K562 (cell line): ENCODE results near the gene SPG21. TPM values are rescaled to one million over a fixed set of nuclear protein-coding genes. Genes with fewer than 3 reads are reported as not detected.
A peak's percentile ranks its signal among the peaks of the same experiment; 100 is the strongest.

Source experiments
- CAMTA2 ChIP-seq: fragments of 250-450 bp; sonication (Bioruptor Pico); conservative IDR thresholded peaks from 2 replicates; pipeline ENCODE4 v1.5.1; 2022
- EP400 ChIP-seq: fragments of 450-650 bp; IDR thresholded peaks from 2 replicates; pipeline ENCODE4 v1.6.1; 2017; ENCODE audit warnings: antibody characterized with exemption, mild to moderate bottlenecking, moderate library complexity
- HMG20A ChIP-seq: fragments of 450-650 bp; formaldehyde crosslinking; conservative IDR thresholded peaks from 2 replicates; pipeline ENCODE4 v1.4.0; 2020; ENCODE audit warnings: mild to moderate bottlenecking, mixed read lengths
- IFI16 ChIP-seq: fragments of 250-450 bp; sonication (Bioruptor Pico); IDR thresholded peaks from 2 replicates; pipeline ENCODE4 v2.1.2; 2022; ENCODE audit warnings: mild to moderate bottlenecking, inconsistent platforms
- KAT8 ChIP-seq: fragments of 450-650 bp; IDR thresholded peaks from 2 replicates; pipeline ENCODE4 v1.6.1; 2016; ENCODE audit warnings: low read depth, mild to moderate bottlenecking
- TCF7 ChIP-seq: sonication (generic); IDR thresholded peaks from 2 replicates; pipeline ENCODE4 v1.6.1; 2016; ENCODE audit warnings: antibody characterized with exemption, borderline replicate concordance
- ZBTB49 ChIP-seq: sonication (generic); formaldehyde crosslinking; IDR thresholded peaks from 2 replicates; pipeline ENCODE4 v1.8.0; 2022; ENCODE audit warnings: missing genetic modification reagents, mild to moderate bottlenecking, borderline replicate concordance
- ZKSCAN1 ChIP-seq: fragments of 150-350 bp; IDR thresholded peaks from 2 replicates; pipeline ENCODE4 v1.6.1; 2016; ENCODE audit warnings: low read depth, low read length
- ZNF197 ChIP-seq: fragments of 200-800 bp; sonication (Bioruptor generic); IDR thresholded peaks from 2 replicates; pipeline ENCODE4 v1.6.1; 2016; ENCODE audit warnings: low read depth, missing genetic modification characterization, missing compliant biosample characterization
- ZNF354B ChIP-seq: fragments of 250-450 bp; sonication (Bioruptor Pico); IDR thresholded peaks from 2 replicates; pipeline ENCODE4 v1.4.0; 2020
- ZNF407 ChIP-seq: fragments of 450-650 bp; IDR thresholded peaks from 2 replicates; pipeline ENCODE4 v1.6.1; 2016; ENCODE audit warnings: low read depth
- ZNF444 ChIP-seq: fragments of 250-450 bp; sonication (Bioruptor Pico); IDR thresholded peaks from 2 replicates; pipeline ENCODE4 v1.4.0; 2020; ENCODE audit warnings: mild to moderate bottlenecking, moderate library complexity
- polyA plus RNA-seq, 8 experiments: library from polyadenylated mRNA; depleted of rRNA in 4 of 8; stranded (reverse) in 5 of 8; unstranded in 3 of 8; fragments of >200 nt; fragmentation: Nextera tagmentation in 2 of 8; fragmentation: Illumina TruSeq in 1 of 8; extraction: Ambion mirVana in 2 of 8; extraction: Trizol in 1 of 8; gene quantifications; 2 replicates each; pipeline versions ENCODE4 v1.2.1 to v1.2.3, GENCODE V29; 2011 to 2014; ENCODE audit warnings: inconsistent platforms in 1 of 8, missing spikeins in 1 of 8
- total RNA-seq, 7 experiments: library from RNA; depleted of rRNA in 6 of 7; stranded (reverse); fragments of >200 nt in 6 of 7; fragmentation: Illumina TruSeq in 2 of 7; extraction: Trizol in 2 of 7; gene quantifications; 2 replicates each; pipeline versions ENCODE4 v1.2.1 to v1.2.3, GENCODE V29; 2011 to 2021; ENCODE audit warnings: low replicate concordance in 1 of 7
- TF ChIP-seq, protein P1 (sequence below): fragments of 450-650 bp; formaldehyde crosslinking; IDR thresholded peaks from 2 replicates; pipeline ENCODE4 v1.4.0; 2020; ENCODE audit warnings: mild to moderate bottlenecking, moderate library complexity
- TF ChIP-seq, protein P2 (sequence below): fragments of 250-450 bp; sonication (Bioruptor Pico); IDR thresholded peaks from 2 replicates; pipeline ENCODE4 v1.4.0; 2020

SPG21 gene
- total and polyA plus RNA-seq, 9 of the 15 experiments (the other 6 are each of a cell fraction or from before 2014, with no cell fraction given): 22.8 to 98.8 (median 65.1) TPM

GRCh38 chr15:65028921-65029735 lies 39.4 kb upstream of the SPG21 start, which contains the start of gene MTFMT (continued):
- TF ChIP-seq IFI16 (CRISPR knock-in tag) (no peak), KAT8 (no peak), ZKSCAN1 (no peak), ZNF354B (CRISPR knock-in tag) (no peak), TCF7 (no peak), ZNF197 (no peak), CAMTA2 (CRISPR knock-in tag) (no peak), ZNF407 (no peak), ZBTB49 (CRISPR knock-in tag) (no peak), EP400 (peak; percentile 58; the same call in 1 of the 2 replicates), HMG20A (CRISPR knock-in tag) (no peak), ZNF444 (no peak)
- TF ChIP-seq, protein P1, sequence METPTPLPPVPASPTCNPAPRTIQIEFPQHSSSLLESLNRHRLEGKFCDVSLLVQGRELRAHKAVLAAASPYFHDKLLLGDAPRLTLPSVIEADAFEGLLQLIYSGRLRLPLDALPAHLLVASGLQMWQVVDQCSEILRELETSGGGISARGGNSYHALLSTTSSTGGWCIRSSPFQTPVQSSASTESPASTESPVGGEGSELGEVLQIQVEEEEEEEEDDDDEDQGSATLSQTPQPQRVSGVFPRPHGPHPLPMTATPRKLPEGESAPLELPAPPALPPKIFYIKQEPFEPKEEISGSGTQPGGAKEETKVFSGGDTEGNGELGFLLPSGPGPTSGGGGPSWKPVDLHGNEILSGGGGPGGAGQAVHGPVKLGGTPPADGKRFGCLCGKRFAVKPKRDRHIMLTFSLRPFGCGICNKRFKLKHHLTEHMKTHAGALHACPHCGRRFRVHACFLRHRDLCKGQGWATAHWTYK (CRISPR knock-in tag): no peak
- TF ChIP-seq, protein P2, sequence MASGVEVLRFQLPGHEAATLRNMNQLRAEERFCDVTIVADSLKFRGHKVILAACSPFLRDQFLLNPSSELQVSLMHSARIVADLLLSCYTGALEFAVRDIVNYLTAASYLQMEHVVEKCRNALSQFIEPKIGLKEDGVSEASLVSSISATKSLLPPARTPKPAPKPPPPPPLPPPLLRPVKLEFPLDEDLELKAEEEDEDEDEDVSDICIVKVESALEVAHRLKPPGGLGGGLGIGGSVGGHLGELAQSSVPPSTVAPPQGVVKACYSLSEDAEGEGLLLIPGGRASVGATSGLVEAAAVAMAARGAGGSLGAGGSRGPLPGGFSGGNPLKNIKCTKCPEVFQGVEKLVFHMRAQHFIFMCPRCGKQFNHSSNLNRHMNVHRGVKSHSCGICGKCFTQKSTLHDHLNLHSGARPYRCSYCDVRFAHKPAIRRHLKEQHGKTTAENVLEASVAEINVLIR: no peak
